Endothelial cell of umbilical vein (primary cell): Measurements from ENCODE around the gene ANKH.

Source experiments
- EZH2 ChIP-seq: IDR thresholded peaks from 2 replicates; pipeline ENCODE4 v1.6.1; 2012; ENCODE audit warnings: borderline replicate concordance, low read depth, mild to moderate bottlenecking, moderate library complexity, low read length, inconsistent platforms; ENCODE audit not compliant: severe bottlenecking
- MAX ChIP-seq: IDR thresholded peaks from 2 replicates; pipeline ENCODE4 v1.6.1; 2011; ENCODE audit not compliant: insufficient read depth, insufficient read length
- POLR2AphosphoS5 ChIP-seq: IDR thresholded peaks from 2 replicates; pipeline ENCODE4 v1.6.1; 2012; ENCODE audit warnings: low read depth, mild to moderate bottlenecking, control low read depth, low read length, moderate library complexity; ENCODE audit not compliant: insufficient read depth

- TF ChIP-seq POLR2AphosphoS5 (no peak), EZH2 (no peak), MAX (no peak)
Observed at GRCh38 chr5:14777932-14778791, 93.4 kb downstream of the ANKH start.
